HepG2 (cell line): ENCODE measurements around the gene AGBL1.

Experiments
- MAFF ChIP-seq: IDR thresholded peaks from 2 replicates; pipeline ENCODE4 v1.6.1; 2011; ENCODE audit warnings: low read depth, low read length, improper control_type of control experiment
- PCBP2 ChIP-seq: fragments of 200-400 bp; formaldehyde crosslinking; optimal IDR thresholded peaks from 2 replicates; pipeline ENCODE3; 2018; ENCODE audit warnings: low read length, low read depth; ENCODE audit not compliant: poor library complexity, severe bottlenecking
- ZNF496 ChIP-seq: sonication (generic); formaldehyde crosslinking; IDR thresholded peaks from 2 replicates; pipeline ENCODE4 v1.8.1; 2023; ENCODE audit warnings: mild to moderate bottlenecking, moderate library complexity, missing genetic modification reagents; ENCODE audit not compliant: insufficient replicate concordance
- TF ChIP-seq, protein P1 (sequence below): sonication (generic); formaldehyde crosslinking; IDR thresholded peaks from 2 replicates; pipeline ENCODE4 v1.5.0; 2020; ENCODE audit warnings: mild to moderate bottlenecking, missing genetic modification reagents, moderate library complexity
- TF ChIP-seq, protein P2 (sequence below), 2 experiments: IDR thresholded peaks; 2 replicates each; pipeline ENCODE4 v1.6.1; 2011 to 2012; ENCODE audit warnings: low read length in 2 of 2, borderline replicate concordance in 1 of 2, low read depth in 1 of 2, mild to moderate bottlenecking in 1 of 2, moderate library complexity in 1 of 2
- TF ChIP-seq, protein P3 (sequence below): sonication (generic); formaldehyde crosslinking; IDR thresholded peaks from 2 replicates; pipeline ENCODE4 v1.4.0; 2020; ENCODE audit warnings: missing genetic modification reagents
- TF ChIP-seq, protein P4 (sequence below), 2 experiments: sonication (generic) in 1 of 2; formaldehyde crosslinking in 1 of 2; IDR thresholded peaks; 2 replicates each; pipeline versions ENCODE4 v1.5.1 to v1.6.1; 2011 to 2020; ENCODE audit warnings: borderline replicate concordance in 1 of 2, low read depth in 1 of 2, low read length in 1 of 2, mild to moderate bottlenecking in 1 of 2, missing genetic modification reagents in 1 of 2, moderate library complexity in 1 of 2

DNA sequence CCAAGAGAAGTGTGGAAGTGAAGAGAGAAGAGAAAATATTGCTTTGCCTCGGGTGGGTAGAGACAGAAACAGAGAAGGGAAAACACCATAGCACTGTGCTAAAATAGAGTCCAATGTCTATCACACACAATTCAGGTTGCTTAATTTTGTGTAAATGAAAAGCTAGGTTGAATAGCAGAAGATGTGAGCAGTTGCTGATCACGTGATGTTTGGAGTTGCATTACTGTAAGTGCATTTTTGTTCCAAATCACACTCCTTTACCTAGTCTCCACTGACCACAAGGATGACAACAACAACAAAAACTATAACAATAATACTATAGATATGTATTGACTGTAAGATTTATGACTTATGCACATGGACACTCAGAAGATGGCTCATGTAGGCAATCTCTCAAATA is 683.2 kb downstream of the AGBL1 start:
- TF ChIP-seq, protein P1, sequence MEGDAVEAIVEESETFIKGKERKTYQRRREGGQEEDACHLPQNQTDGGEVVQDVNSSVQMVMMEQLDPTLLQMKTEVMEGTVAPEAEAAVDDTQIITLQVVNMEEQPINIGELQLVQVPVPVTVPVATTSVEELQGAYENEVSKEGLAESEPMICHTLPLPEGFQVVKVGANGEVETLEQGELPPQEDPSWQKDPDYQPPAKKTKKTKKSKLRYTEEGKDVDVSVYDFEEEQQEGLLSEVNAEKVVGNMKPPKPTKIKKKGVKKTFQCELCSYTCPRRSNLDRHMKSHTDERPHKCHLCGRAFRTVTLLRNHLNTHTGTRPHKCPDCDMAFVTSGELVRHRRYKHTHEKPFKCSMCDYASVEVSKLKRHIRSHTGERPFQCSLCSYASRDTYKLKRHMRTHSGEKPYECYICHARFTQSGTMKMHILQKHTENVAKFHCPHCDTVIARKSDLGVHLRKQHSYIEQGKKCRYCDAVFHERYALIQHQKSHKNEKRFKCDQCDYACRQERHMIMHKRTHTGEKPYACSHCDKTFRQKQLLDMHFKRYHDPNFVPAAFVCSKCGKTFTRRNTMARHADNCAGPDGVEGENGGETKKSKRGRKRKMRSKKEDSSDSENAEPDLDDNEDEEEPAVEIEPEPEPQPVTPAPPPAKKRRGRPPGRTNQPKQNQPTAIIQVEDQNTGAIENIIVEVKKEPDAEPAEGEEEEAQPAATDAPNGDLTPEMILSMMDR (CRISPR knock-in tag), result no peak
- TF ChIP-seq MAFF, result no peak
- TF ChIP-seq PCBP2, result no peak
- TF ChIP-seq, protein P2, sequence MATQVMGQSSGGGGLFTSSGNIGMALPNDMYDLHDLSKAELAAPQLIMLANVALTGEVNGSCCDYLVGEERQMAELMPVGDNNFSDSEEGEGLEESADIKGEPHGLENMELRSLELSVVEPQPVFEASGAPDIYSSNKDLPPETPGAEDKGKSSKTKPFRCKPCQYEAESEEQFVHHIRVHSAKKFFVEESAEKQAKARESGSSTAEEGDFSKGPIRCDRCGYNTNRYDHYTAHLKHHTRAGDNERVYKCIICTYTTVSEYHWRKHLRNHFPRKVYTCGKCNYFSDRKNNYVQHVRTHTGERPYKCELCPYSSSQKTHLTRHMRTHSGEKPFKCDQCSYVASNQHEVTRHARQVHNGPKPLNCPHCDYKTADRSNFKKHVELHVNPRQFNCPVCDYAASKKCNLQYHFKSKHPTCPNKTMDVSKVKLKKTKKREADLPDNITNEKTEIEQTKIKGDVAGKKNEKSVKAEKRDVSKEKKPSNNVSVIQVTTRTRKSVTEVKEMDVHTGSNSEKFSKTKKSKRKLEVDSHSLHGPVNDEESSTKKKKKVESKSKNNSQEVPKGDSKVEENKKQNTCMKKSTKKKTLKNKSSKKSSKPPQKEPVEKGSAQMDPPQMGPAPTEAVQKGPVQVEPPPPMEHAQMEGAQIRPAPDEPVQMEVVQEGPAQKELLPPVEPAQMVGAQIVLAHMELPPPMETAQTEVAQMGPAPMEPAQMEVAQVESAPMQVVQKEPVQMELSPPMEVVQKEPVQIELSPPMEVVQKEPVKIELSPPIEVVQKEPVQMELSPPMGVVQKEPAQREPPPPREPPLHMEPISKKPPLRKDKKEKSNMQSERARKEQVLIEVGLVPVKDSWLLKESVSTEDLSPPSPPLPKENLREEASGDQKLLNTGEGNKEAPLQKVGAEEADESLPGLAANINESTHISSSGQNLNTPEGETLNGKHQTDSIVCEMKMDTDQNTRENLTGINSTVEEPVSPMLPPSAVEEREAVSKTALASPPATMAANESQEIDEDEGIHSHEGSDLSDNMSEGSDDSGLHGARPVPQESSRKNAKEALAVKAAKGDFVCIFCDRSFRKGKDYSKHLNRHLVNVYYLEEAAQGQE (IDR thresholded peaks at IDR 0.05; ENCODE audit: borderline replicate concordance in 1 of 2, low read depth in 1 of 2, low read length in 2 of 2), result no peak
- TF ChIP-seq, protein P3, sequence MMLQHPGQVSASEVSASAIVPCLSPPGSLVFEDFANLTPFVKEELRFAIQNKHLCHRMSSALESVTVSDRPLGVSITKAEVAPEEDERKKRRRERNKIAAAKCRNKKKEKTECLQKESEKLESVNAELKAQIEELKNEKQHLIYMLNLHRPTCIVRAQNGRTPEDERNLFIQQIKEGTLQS (CRISPR knock-in tag), result no peak
- no peak for TF ChIP-seq ZNF496 (CRISPR knock-in tag)
- TF ChIP-seq, protein P4, sequence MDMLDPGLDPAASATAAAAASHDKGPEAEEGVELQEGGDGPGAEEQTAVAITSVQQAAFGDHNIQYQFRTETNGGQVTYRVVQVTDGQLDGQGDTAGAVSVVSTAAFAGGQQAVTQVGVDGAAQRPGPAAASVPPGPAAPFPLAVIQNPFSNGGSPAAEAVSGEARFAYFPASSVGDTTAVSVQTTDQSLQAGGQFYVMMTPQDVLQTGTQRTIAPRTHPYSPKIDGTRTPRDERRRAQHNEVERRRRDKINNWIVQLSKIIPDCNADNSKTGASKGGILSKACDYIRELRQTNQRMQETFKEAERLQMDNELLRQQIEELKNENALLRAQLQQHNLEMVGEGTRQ (IDR thresholded peaks at IDR 0.05; ENCODE audit: low read depth, low read length), result peak; percentile 51
- TF ChIP-seq, protein P4 (CRISPR knock-in tag; IDR thresholded peaks at IDR 0.05; ENCODE audit: borderline replicate concordance), result no peak
